Fibroblast of lung (primary cell): ENCODE data around the gene DOK5.

Experiments used
- EZH2 ChIP-seq: IDR thresholded peaks from 2 replicates; pipeline ENCODE4 v1.5.1; 2012; ENCODE audit warnings: low read length, control low read depth, mild to moderate bottlenecking; ENCODE audit errors: missing control alignments
- TF ChIP-seq, protein P1 (sequence below), 2 donors: IDR thresholded peaks in 1 of 2; conservative IDR thresholded peaks in 1 of 2; 1 replicate in 1 of 2; 2 replicates in 1 of 2; pipeline ENCODE4 v1.5.1; 2011 to 2012; ENCODE audit warnings: low read length in 2 of 2, control low read depth in 1 of 2, inconsistent platforms in 1 of 2, low read depth in 1 of 2, mild to moderate bottlenecking in 1 of 2

DNA sequence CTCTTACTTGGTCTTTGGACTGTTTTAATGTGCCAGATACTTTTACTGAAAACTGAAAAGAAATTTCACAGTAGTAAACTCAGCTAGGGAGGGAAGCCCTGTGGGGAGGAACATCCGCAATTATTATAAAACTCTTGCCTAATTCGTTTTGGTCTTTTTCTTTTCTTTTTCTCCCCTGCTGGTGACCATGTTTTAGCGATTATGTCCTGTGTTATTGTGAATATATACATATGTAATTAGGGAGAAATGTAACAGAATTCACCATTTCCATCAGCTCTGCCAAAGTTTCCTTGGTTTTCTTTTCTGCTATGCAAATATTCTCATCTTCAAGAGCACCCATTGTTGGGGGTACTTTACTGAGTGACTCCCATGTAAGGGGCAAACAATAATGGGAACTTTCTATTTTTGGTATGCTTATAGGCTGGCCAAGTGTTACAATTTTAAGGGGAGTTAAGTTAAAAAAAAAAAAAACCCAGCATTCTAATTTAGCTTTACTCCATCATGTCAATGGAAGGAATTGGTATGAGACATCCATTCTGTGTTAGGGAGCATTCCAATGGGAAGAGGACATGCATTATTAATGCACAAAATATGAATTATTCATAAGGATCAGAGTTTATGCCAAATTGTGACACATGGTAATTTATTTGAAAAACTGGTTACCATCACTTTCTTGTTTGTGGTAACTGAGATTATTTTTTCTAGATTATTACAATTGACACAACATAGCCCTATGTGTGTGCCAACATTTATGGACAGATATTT, 2.0 kb downstream of the DOK5 start:
- TF ChIP-seq, protein P1, sequence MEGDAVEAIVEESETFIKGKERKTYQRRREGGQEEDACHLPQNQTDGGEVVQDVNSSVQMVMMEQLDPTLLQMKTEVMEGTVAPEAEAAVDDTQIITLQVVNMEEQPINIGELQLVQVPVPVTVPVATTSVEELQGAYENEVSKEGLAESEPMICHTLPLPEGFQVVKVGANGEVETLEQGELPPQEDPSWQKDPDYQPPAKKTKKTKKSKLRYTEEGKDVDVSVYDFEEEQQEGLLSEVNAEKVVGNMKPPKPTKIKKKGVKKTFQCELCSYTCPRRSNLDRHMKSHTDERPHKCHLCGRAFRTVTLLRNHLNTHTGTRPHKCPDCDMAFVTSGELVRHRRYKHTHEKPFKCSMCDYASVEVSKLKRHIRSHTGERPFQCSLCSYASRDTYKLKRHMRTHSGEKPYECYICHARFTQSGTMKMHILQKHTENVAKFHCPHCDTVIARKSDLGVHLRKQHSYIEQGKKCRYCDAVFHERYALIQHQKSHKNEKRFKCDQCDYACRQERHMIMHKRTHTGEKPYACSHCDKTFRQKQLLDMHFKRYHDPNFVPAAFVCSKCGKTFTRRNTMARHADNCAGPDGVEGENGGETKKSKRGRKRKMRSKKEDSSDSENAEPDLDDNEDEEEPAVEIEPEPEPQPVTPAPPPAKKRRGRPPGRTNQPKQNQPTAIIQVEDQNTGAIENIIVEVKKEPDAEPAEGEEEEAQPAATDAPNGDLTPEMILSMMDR (conservative IDR thresholded peaks at IDR 0.05 in 1 of 2, IDR thresholded peaks at IDR 0.05 in 1 of 2; ENCODE audit: low read depth in 1 of 2, low read length in 2 of 2): no peak
- no peak for TF ChIP-seq EZH2
